ENCODE results near the gene ACSS3.

Gene ACSS3

DNA sequence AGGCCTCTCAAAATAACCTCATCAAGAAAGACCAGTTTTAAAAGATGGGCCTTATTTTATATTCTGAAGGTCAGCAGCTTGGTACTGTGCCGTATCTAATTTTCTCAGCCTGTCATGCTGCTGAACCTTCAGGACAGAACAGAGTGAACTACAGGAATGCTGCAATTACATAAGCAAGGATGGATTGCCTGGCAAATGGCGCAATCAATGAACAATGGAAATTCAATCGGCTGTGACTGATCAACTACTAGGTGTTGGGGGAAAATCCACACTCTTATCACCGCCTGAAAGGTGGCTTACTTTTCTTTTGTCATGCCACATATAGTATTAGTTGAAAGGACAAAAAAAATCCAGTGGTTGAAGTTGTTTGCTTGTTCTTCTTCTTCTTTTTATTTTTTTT lies 8.5 kb downstream of the ACSS3 start:
- Mint-ChIP-seq H3K27me3 (ENCODE audit: low read depth) (no peaks in the 10 kb centered on the region), H3K27ac (no peak overlapping the region)
- TF ChIP-seq, protein P1, sequence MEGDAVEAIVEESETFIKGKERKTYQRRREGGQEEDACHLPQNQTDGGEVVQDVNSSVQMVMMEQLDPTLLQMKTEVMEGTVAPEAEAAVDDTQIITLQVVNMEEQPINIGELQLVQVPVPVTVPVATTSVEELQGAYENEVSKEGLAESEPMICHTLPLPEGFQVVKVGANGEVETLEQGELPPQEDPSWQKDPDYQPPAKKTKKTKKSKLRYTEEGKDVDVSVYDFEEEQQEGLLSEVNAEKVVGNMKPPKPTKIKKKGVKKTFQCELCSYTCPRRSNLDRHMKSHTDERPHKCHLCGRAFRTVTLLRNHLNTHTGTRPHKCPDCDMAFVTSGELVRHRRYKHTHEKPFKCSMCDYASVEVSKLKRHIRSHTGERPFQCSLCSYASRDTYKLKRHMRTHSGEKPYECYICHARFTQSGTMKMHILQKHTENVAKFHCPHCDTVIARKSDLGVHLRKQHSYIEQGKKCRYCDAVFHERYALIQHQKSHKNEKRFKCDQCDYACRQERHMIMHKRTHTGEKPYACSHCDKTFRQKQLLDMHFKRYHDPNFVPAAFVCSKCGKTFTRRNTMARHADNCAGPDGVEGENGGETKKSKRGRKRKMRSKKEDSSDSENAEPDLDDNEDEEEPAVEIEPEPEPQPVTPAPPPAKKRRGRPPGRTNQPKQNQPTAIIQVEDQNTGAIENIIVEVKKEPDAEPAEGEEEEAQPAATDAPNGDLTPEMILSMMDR (IDR thresholded peaks at IDR 0.05; ENCODE audit: unreplicated experiment in 3 of 3), result no peak

DNA sequence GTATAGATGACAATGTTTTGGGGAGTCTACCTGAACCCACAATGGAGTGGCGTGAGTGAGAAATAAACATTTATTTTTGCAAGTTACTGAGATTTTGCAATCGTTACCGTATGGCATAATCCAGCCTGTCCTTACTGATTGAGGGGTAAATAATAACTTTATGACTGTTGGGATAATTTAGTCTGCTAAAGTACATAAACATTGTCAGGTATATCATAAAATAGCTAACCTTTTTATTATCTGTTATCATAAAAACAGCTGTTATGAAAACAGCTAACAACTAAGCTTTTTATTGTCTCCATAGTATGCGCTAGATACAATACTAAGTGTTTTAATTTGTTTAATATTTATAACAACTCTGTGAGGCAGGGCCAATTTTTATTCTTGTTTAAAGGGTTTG lies 10.3 kb downstream of the ACSS3 start:
- H3K27me3 Mint-ChIP-seq (ENCODE audit: low read depth), result no peaks in the 10 kb centered on the region
- TF ChIP-seq, protein P1 (IDR thresholded peaks at IDR 0.05; ENCODE audit: unreplicated experiment in 3 of 3), result no peak
- H3K27ac Mint-ChIP-seq, result no peak overlapping the region
- H3K4me1 Mint-ChIP-seq, result peaks cover 23% of the 10 kb centered on the region
- H3K4me3 Mint-ChIP-seq, result no peak overlapping the region
- no peaks in the 10 kb centered on the region for H3K9me3 Mint-ChIP-seq
- H3K36me3 Mint-ChIP-seq (ENCODE audit: low read depth), result no peaks in the 10 kb centered on the region

More for the DNA sequence above, 8.5 kb downstream of the ACSS3 start:
- Mint-ChIP-seq H3K9me3 (no peaks in the 10 kb centered on the region), H3K36me3 (ENCODE audit: low read depth) (no peaks in the 10 kb centered on the region), H3K4me3 (no peak overlapping the region), H3K4me1 (peaks cover 23% of the 10 kb centered on the region)

DNA sequence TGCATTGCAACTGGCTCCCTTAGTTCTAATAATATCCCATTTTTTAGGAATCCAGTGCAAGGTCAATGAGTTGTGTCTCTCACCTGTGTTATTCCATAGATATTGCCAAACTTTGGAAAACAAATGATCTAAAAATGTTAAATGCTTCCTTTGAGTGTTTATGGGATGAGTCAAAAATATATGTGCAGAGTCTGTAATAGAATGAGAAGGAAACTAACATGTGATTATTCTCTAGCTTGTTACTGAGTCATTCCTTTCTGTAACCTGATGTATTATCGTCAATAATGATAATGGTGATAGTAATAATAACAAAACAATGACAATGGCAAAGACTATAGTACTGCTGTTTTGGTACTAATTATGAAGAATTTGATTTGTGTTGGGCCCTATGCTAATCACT lies 11.5 kb downstream of the ACSS3 start:
- peaks cover 17% of the 10 kb centered on the region for H3K4me1 Mint-ChIP-seq
- no peak overlapping the region for H3K4me3 Mint-ChIP-seq

DNA sequence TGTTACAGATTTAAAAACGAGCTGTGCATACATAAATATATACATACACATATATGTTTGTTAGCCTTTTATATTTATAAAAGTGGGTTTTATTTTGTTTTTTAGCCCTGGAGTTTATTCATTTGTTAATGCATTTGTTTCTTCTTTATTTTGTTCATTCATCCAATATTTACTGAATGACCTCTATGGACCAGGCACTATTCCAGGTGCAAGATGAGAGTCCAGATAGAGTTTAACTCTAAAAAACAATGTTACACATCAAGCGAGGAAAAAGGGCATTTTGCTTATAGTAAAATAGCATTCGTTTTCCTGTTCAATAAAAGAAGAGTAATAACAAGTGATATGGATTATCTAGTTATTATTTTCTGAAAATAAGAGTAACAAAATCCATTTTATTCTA lies 14.2 kb downstream of the ACSS3 start:
- Mint-ChIP-seq H3K27ac (no peak overlapping the region), H3K9me3 (no peaks in the 10 kb centered on the region)

More for the DNA sequence above, 11.5 kb downstream of the ACSS3 start:
- H3K27ac Mint-ChIP-seq, result no peak overlapping the region
- H3K27me3 Mint-ChIP-seq (ENCODE audit: low read depth), result no peaks in the 10 kb centered on the region
- no peaks in the 10 kb centered on the region for H3K9me3 Mint-ChIP-seq
- TF ChIP-seq, protein P1 (IDR thresholded peaks at IDR 0.05; ENCODE audit: unreplicated experiment in 3 of 3), result no peak
- H3K36me3 Mint-ChIP-seq (ENCODE audit: low read depth), result no peaks in the 10 kb centered on the region

DNA sequence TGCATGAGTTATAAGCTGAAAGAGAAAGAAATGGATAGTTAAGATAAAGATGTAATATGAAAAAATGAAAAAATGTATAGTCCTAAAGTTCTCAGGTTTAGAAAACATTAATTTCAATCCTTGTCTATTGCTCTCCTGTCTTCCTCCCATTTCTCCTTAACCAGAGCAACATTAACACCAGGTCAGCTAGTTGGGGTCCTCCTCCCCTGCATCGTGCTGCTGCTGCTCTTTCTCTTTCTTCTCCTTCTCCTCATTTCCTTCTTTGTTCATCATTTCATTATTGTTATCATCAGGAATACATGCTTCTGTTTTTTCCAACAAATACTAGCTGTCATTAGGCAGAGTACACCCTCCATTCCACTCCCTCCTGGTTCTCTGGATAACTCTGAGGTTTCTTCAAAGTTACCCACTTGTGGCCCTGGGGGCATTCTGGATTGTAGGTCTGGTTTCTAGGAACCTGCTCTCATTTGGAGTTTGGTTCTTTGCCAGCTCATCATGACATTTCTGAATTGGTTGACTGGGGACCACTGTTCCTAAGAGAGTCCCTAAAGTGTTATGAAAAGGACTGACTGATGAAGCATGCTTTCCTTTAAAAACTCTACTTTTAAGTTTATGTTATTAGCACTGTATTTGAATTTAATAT lies 17.0 kb downstream of the ACSS3 start:
- Mint-ChIP-seq H3K27ac (no peak overlapping the region), H3K36me3 (ENCODE audit: low read depth) (no peaks in the 10 kb centered on the region), H3K27me3 (ENCODE audit: low read depth) (no peaks in the 10 kb centered on the region), H3K9me3 (no peaks in the 10 kb centered on the region), H3K4me3 (no peak overlapping the region), H3K4me1 (peaks cover 5% of the 10 kb centered on the region)
- TF ChIP-seq, protein P1 (IDR thresholded peaks at IDR 0.05; ENCODE audit: unreplicated experiment in 3 of 3), result no peak

More for the DNA sequence above, 14.2 kb downstream of the ACSS3 start:
- Mint-ChIP-seq H3K4me1 (peaks cover 6% of the 10 kb centered on the region), H3K27me3 (ENCODE audit: low read depth) (no peaks in the 10 kb centered on the region), H3K36me3 (ENCODE audit: low read depth) (no peaks in the 10 kb centered on the region), H3K4me3 (no peak overlapping the region)
- TF ChIP-seq, protein P1 (IDR thresholded peaks at IDR 0.05; ENCODE audit: unreplicated experiment in 3 of 3), result no peak

Measured in nephron (organoid).